Activated CD8-positive, alpha-beta memory T cell treated with anti-CD3 and anti-CD28 coated beads, Interleukin-2, amount 10 ng/mL, durations not matched to agents 7 days and 5 days (primary cell): ENCODE results near the gene HYCC1. TPM values are rescaled to one million over a fixed set of nuclear protein-coding genes. Genes with fewer than 3 reads are reported as not detected.

Experiments
- total RNA-seq, 2 experiments: library from RNA; stranded (reverse); gene quantifications; one replicate each; pipeline ENCODE4 v1.2.3, GENCODE V29; 2021

Gene HYCC1
- total RNA-seq, 2 experiments from 2014 or later, result 72.6 to 125 TPM

Other genes with a start within 250 kb of the HYCC1 start
- 100 to 1,000 TPM; 199 to 229 TPM for gene TOMM7, start 191.3 kb downstream of the HYCC1 start, total RNA-seq
- 10 to 100 TPM; 17.4 to 18.3 TPM for gene KLHL7, start 91.7 kb upstream of the HYCC1 start, total RNA-seq
- gene NUP42, start 167.9 kb upstream of the HYCC1 start, total RNA-seq, result 10 to 100 TPM; 51.3 to 58.0 TPM
- gene GPNMB, start 232.6 kb upstream of the HYCC1 start, total RNA-seq, result under 1 TPM; 0.41 to 0.82 TPM